Measurements from ENCODE around the gene EIF4B. TPM values are rescaled to one million over a fixed set of nuclear protein-coding genes. Genes with fewer than 3 reads are reported as not detected.
A peak's percentile ranks its signal among the peaks of the same experiment; 100 is the strongest.

The EIF4B gene
- total and polyA plus RNA-seq, 2 experiments from 2014 or later = 74.8 to 501 TPM

GRCh38 chr12:53048033-53048779, 42.0 kb downstream of the EIF4B start:
- Histone ChIP-seq H3K36me3 (ENCODE audit: low read depth) (no peaks in the 10 kb centered on the region), H3K9me2 (ENCODE audit: insufficient read depth) (no peaks in the 10 kb centered on the region), H3K27me3 (replicated peaks; ENCODE audit: insufficient read depth) (no peaks in the 10 kb centered on the region), H3K9ac (peak overlapping the region; percentile 95), H3F3A (ENCODE audit: insufficient read depth) (peaks cover 45% of the 10 kb centered on the region), H2AFZ (peak overlapping the region; percentile 52; the same call in 1 of the 2 replicates), H3K4me2 (ENCODE audit: unreplicated experiment) (peak overlapping the region; percentile 99), H3K79me2 (ENCODE audit: insufficient read depth) (peaks cover 35% of the 10 kb centered on the region), H3K4me3 (peak overlapping the region; percentile 87), H4K20me1 (ENCODE audit: insufficient read depth) (no peaks in the 10 kb centered on the region), H3K4me1 (ENCODE audit: insufficient read depth) (peaks cover 64% of the 10 kb centered on the region), H3K9me3 (ENCODE audit: low read depth) (no peaks in the 10 kb centered on the region), H3K27ac (peak overlapping the region; percentile 98)
- no peak for TF ChIP-seq EZH2phosphoT487 (IDR thresholded peaks at IDR 0.05; ENCODE audit: insufficient read depth, low read depth)
- TF ChIP-seq EZH2 (IDR thresholded peaks at IDR 0.05; ENCODE audit: insufficient read depth, poor library complexity, severe bottlenecking) = no peak
- 6 to 7% methylated on average over 8 to 10 of the region's 10 CpGs for WGBS, 2 experiments (ENCODE audit: low coverage in 1 of 2, low lambda C conversion rate in 2 of 2, missing lambda C conversion rate in 2 of 2)
- DNase-seq = peak; percentile 59
- in situ Hi-C loops (cut with MboI) = no loop called here

GRCh38 chr12:53048780-53049401, 42.6 kb downstream of the EIF4B start:
- peaks cover 41% of the 10 kb centered on the region for H3F3A ChIP-seq (ENCODE audit: insufficient read depth)
- no peaks in the 10 kb centered on the region for H4K20me1 ChIP-seq (ENCODE audit: insufficient read depth)
- H3K79me2 ChIP-seq (ENCODE audit: insufficient read depth) = peaks cover 35% of the 10 kb centered on the region
- peaks cover 71% of the 10 kb centered on the region for H3K4me1 ChIP-seq (ENCODE audit: insufficient read depth)
- peak overlapping the region; percentile 95 for H3K9ac ChIP-seq
- H2AFZ ChIP-seq = no peak overlapping the region
- H3K27me3 ChIP-seq (replicated peaks; ENCODE audit: insufficient read depth) = no peaks in the 10 kb centered on the region
- peak overlapping the region; percentile 99 for H3K4me2 ChIP-seq (ENCODE audit: unreplicated experiment)
- no peaks in the 10 kb centered on the region for H3K36me3 ChIP-seq (ENCODE audit: low read depth)
- WGBS, 2 experiments (ENCODE audit: low coverage in 1 of 2, low lambda C conversion rate in 2 of 2, missing lambda C conversion rate in 2 of 2) = 3 to 9% methylated on average over 5 to 6 of the region's 6 CpGs
- TF ChIP-seq EZH2phosphoT487 (IDR thresholded peaks at IDR 0.05; ENCODE audit: insufficient read depth, low read depth) = no peak
- TF ChIP-seq EZH2 (IDR thresholded peaks at IDR 0.05; ENCODE audit: insufficient read depth, poor library complexity, severe bottlenecking) = no peak
- H3K9me3 ChIP-seq (ENCODE audit: low read depth) = no peaks in the 10 kb centered on the region
- peak overlapping the region; percentile 87 for H3K4me3 ChIP-seq
- peak overlapping the region; percentile 98 for H3K27ac ChIP-seq
- DNase-seq = peak; percentile 54
- in situ Hi-C loops (cut with MboI) = no loop called here
- H3K9me2 ChIP-seq (ENCODE audit: insufficient read depth) = no peaks in the 10 kb centered on the region

GRCh38 chr12:53049571-53050318, 43.5 kb downstream of the EIF4B start, which contains the start of gene TNS2:
TNS2 (plus strand) TSS chr12:53050065; CDS start chr12:53050186, 121 bp downstream.
- Histone ChIP-seq H4K20me1 (ENCODE audit: insufficient read depth) (no peaks in the 10 kb centered on the region), H3K27me3 (replicated peaks; ENCODE audit: insufficient read depth) (no peaks in the 10 kb centered on the region), H3K36me3 (ENCODE audit: low read depth) (no peaks in the 10 kb centered on the region), H3F3A (ENCODE audit: insufficient read depth) (peaks cover 35% of the 10 kb centered on the region), H3K9me3 (ENCODE audit: low read depth) (no peaks in the 10 kb centered on the region), H3K27ac (peak within 1 kb of the TSS; percentile 98), H3K79me2 (ENCODE audit: insufficient read depth) (peaks cover 35% of the 10 kb centered on the region), H3K9ac (peak within 1 kb of the TSS; percentile 95), H2AFZ (peak within 1 kb of the TSS; percentile 52), H3K9me2 (ENCODE audit: insufficient read depth) (no peaks in the 10 kb centered on the region), H3K4me1 (ENCODE audit: insufficient read depth) (peaks cover 68% of the 10 kb centered on the region), H3K4me2 (ENCODE audit: unreplicated experiment) (peak within 1 kb of the TSS; percentile 99), H3K4me3 (peak within 1 kb of the TSS; percentile 87)
- in situ Hi-C loops (cut with MboI) = no loop called here
- peak; percentile 61 for DNase-seq
- 1 to 2% methylated on average over 18 to 20 of the region's 20 CpGs for WGBS, 2 experiments (ENCODE audit: low coverage in 1 of 2, low lambda C conversion rate in 2 of 2, missing lambda C conversion rate in 2 of 2)
- TF ChIP-seq EZH2 (IDR thresholded peaks at IDR 0.05; ENCODE audit: insufficient read depth, poor library complexity, severe bottlenecking) = no peak

GRCh38 chr12:53050426-53051057, 44.3 kb downstream of the EIF4B start:
- WGBS, 2 experiments (ENCODE audit: low coverage in 1 of 2, low lambda C conversion rate in 2 of 2, missing lambda C conversion rate in 2 of 2) = 48 to 50% methylated on average over 2 of the region's 2 CpGs

More at GRCh38 chr12:53050426-53051057, 44.3 kb downstream of the EIF4B start:
- DNase-seq = no peak
- peak overlapping the region; percentile 87 for H3K4me3 ChIP-seq
- peak overlapping the region; percentile 95 for H3K9ac ChIP-seq
- H3K79me2 ChIP-seq (ENCODE audit: insufficient read depth) = peaks cover 32% of the 10 kb centered on the region
- H3K27ac ChIP-seq = peak overlapping the region; percentile 98
- H3K4me1 ChIP-seq (ENCODE audit: insufficient read depth) = peaks cover 68% of the 10 kb centered on the region
- H2AFZ ChIP-seq = no peak overlapping the region
- TF ChIP-seq EZH2 (IDR thresholded peaks at IDR 0.05; ENCODE audit: insufficient read depth, poor library complexity, severe bottlenecking) = no peak
- no peak for TF ChIP-seq EZH2phosphoT487 (IDR thresholded peaks at IDR 0.05; ENCODE audit: insufficient read depth, low read depth)
- H3F3A ChIP-seq (ENCODE audit: insufficient read depth) = peaks cover 32% of the 10 kb centered on the region
- H3K4me2 ChIP-seq (ENCODE audit: unreplicated experiment) = peak overlapping the region; percentile 99
- H3K27me3 ChIP-seq (replicated peaks; ENCODE audit: insufficient read depth) = no peaks in the 10 kb centered on the region
- H3K36me3 ChIP-seq (ENCODE audit: low read depth) = no peaks in the 10 kb centered on the region
- H3K9me3 ChIP-seq (ENCODE audit: low read depth) = no peaks in the 10 kb centered on the region
- H4K20me1 ChIP-seq (ENCODE audit: insufficient read depth) = no peaks in the 10 kb centered on the region
- no peaks in the 10 kb centered on the region for H3K9me2 ChIP-seq (ENCODE audit: insufficient read depth)
- in situ Hi-C loops (cut with MboI) = no loop called here
